ENCODE measurements around the gene NOC4L. TPM values are rescaled to one million over a fixed set of nuclear protein-coding genes. Genes with fewer than 3 reads are reported as not detected.

The NOC4L gene
- total and polyA plus RNA-seq, 2 experiments from 2014 or later: 42.4 to 54.7 TPM

- H3K27ac Mint-ChIP-seq: no peak overlapping the region
- H4K20me1 ChIP-seq (replicated peaks; ENCODE audit: insufficient read depth): peaks cover 11% of the 10 kb centered on the region; the same call in 1 of the 2 replicates
- no peak for ATAC-seq
Observed at GRCh38 chr12:132102297-132102696, 42.0 kb upstream of the NOC4L start.

More at GRCh38 chr12:132102297-132102696, 42.0 kb upstream of the NOC4L start:
- no peaks in the 10 kb centered on the region for H3K4me1 ChIP-seq (ENCODE audit: insufficient read depth)
- H3K27me3 ChIP-seq (ENCODE audit: insufficient read depth): no peaks in the 10 kb centered on the region
- no peaks in the 10 kb centered on the region for H3F3A ChIP-seq (replicated peaks; ENCODE audit: low read depth)
- peaks cover 8% of the 10 kb centered on the region; the same call in 2 of the 3 replicates for H3K4me1 Mint-ChIP-seq
- no peak overlapping the region for H2AFZ ChIP-seq
- no peaks in the 10 kb centered on the region; the same call in 1 of the 3 replicates for H3K9me3 Mint-ChIP-seq
- peaks cover 19% of the 10 kb centered on the region; the same call in 1 of the 2 replicates for H3K79me2 ChIP-seq (replicated peaks; ENCODE audit: insufficient read depth)
- H3K36me3 ChIP-seq (ENCODE audit: insufficient read depth): 0 out of 2 replicates have a peak, but pooled peaks cover 6% of the 10 kb centered on the region
- H3K27ac ChIP-seq (ENCODE audit: low read depth): no peak overlapping the region
- H3K4me2 ChIP-seq: no peak overlapping the region
- H3K27me3 Mint-ChIP-seq (ENCODE audit: insufficient read depth, low read depth, poor library complexity): peaks cover 5% of the 10 kb centered on the region
- TF ChIP-seq ZNF462 (CRISPR knock-in tag; IDR thresholded peaks at IDR 0.05): no peak
- TF ChIP-seq ZNF114 (CRISPR knock-in tag; IDR thresholded peaks at IDR 0.05): no peak
- no peak for TF ChIP-seq ZNF331 (CRISPR knock-in tag; IDR thresholded peaks at IDR 0.05; ENCODE audit: low read depth)
- TF ChIP-seq REST (IDR thresholded peaks at IDR 0.05; ENCODE audit: unreplicated experiment): no peak
- TF ChIP-seq EZH2phosphoT487 (IDR thresholded peaks at IDR 0.05; ENCODE audit: unreplicated experiment): no peak
- no peak for TF ChIP-seq CREB1 (CRISPR knock-in tag; IDR thresholded peaks at IDR 0.05; ENCODE audit: low read depth)
- TF ChIP-seq CTCF (conservative IDR thresholded peaks at IDR 0.05; ENCODE audit: low read depth in 2 of 2): no peak
- no peak for TF ChIP-seq NANOG (IDR thresholded peaks at IDR 0.05; ENCODE audit: borderline replicate concordance)
- TF ChIP-seq POLR2AphosphoS5 (IDR thresholded peaks at IDR 0.05; ENCODE audit: low read depth): no peak
- H3K4me3 ChIP-seq: no peak overlapping the region
- DNase-seq (ENCODE audit: low spot score): no peak
- H3K36me3 Mint-ChIP-seq (ENCODE audit: low read depth): peaks cover 32% of the 10 kb centered on the region
- H3K4me3 Mint-ChIP-seq: no peak overlapping the region
- H3K9me2 ChIP-seq (ENCODE audit: insufficient read depth): no peaks in the 10 kb centered on the region

All from GM23338 (cell line).